Neural progenitor cell (in vitro differentiated cells): ENCODE data around the gene CD63. TPM values are rescaled to one million over a fixed set of nuclear protein-coding genes. Genes with fewer than 3 reads are reported as not detected.

ENCODE experiments used
- DNase-seq: peaks from one replicate; pipeline ENCODE4 v3.0.0-alpha.2; 2016; ENCODE audit warnings: low spot score
- H2AFZ ChIP-seq: fragments of 200-600 bp; sonication (generic); replicated peaks from 2 replicates; pipeline ENCODE4 v1.6.1; 2016; ENCODE audit warnings: antibody characterized with exemption
- H3F3A ChIP-seq: fragments of 200-600 bp; sonication (generic); 2 replicates; pipeline ENCODE4 v1.6.1; 2016; ENCODE audit warnings: antibody characterized with exemption, low read depth
- H3K27ac ChIP-seq: fragments of 200-600 bp; sonication (generic); 2 replicates; pipeline ENCODE4 v1.5.1; 2016; ENCODE audit warnings: mild to moderate bottlenecking
- H3K27me3 ChIP-seq: fragments of 200-600 bp; sonication (generic); 2 replicates; pipeline ENCODE4 v1.6.1; 2016; ENCODE audit warnings: mild to moderate bottlenecking, moderate library complexity
- H3K36me3 ChIP-seq: fragments of 200-600 bp; sonication (generic); 2 replicates; pipeline ENCODE4 v1.5.1; 2016
- H3K4me1 ChIP-seq: fragments of 200-600 bp; sonication (generic); 2 replicates; pipeline ENCODE4 v1.6.1; 2016; ENCODE audit warnings: mixed run types
- H3K4me2 ChIP-seq: fragments of 200-600 bp; sonication (generic); 2 replicates; pipeline ENCODE4 v1.6.1; 2016
- H3K4me3 ChIP-seq: fragments of 200-600 bp; sonication (generic); 2 replicates; pipeline ENCODE4 v1.5.1; 2016
- H3K79me2 ChIP-seq: fragments of 200-600 bp; sonication (generic); 2 replicates; pipeline ENCODE4 v1.6.1; 2016; ENCODE audit warnings: low read depth
- H3K9ac ChIP-seq: fragments of 200-600 bp; sonication (generic); 2 replicates; pipeline ENCODE4 v1.6.1; 2016
- H3K9me3 ChIP-seq: fragments of 200-600 bp; sonication (generic); 2 replicates; pipeline ENCODE4 v1.5.1; 2016; ENCODE audit warnings: low read depth
- H4K20me1 ChIP-seq: fragments of 200-600 bp; sonication (generic); 2 replicates; pipeline ENCODE4 v1.6.1; 2016; ENCODE audit warnings: low read depth
- H3K27ac Mint-ChIP-seq: 3 replicates; pipeline ENCODE4 v1.8.0; 2021; ENCODE audit warnings: mixed read lengths
- H3K27me3 Mint-ChIP-seq: 2 replicates; pipeline ENCODE4 v1.8.0; 2022; ENCODE audit warnings: low read depth, mild to moderate bottlenecking, inconsistent platforms, moderate library complexity, mixed read lengths; ENCODE audit not compliant: insufficient read depth
- H3K36me3 Mint-ChIP-seq: 3 replicates; pipeline ENCODE4 v1.8.0; 2021; ENCODE audit warnings: mixed read lengths
- H3K4me1 Mint-ChIP-seq: 3 replicates; pipeline ENCODE4 v1.8.0; 2021; ENCODE audit warnings: mixed read lengths
- H3K4me3 Mint-ChIP-seq: 3 replicates; pipeline ENCODE4 v1.8.0; 2021; ENCODE audit warnings: mild to moderate bottlenecking, moderate library complexity, mixed read lengths
- H3K9me3 Mint-ChIP-seq: 3 replicates; pipeline ENCODE4 v1.8.0; 2020; ENCODE audit warnings: mixed read lengths
- EZH2 ChIP-seq: fragments of 200-600 bp; sonication (generic); IDR thresholded peaks from 2 replicates; pipeline ENCODE4 v1.6.1; 2017; ENCODE audit warnings: antibody characterized with exemption, mild to moderate bottlenecking, moderate library complexity
- EZH2phosphoT487 ChIP-seq: fragments of 200-600 bp; sonication (generic); IDR thresholded peaks from 2 replicates; pipeline ENCODE4 v1.6.1; 2017; ENCODE audit warnings: antibody characterized with exemption
- total RNA-seq: library from RNA; depleted of rRNA; stranded (reverse); fragments of >200 nt; gene quantifications from 2 replicates; pipeline ENCODE4 v1.2.3, GENCODE V29; 2015; ENCODE audit warnings: low replicate concordance
- TF ChIP-seq, protein P1 (sequence below): fragments of 200-600 bp; sonication (generic); IDR thresholded peaks from 2 replicates; pipeline ENCODE4 v1.5.1; 2017; ENCODE audit warnings: antibody characterized with exemption, mild to moderate bottlenecking

The CD63 gene
- total RNA-seq, 1 donor from 2014 or later = 305 TPM

DNA sequence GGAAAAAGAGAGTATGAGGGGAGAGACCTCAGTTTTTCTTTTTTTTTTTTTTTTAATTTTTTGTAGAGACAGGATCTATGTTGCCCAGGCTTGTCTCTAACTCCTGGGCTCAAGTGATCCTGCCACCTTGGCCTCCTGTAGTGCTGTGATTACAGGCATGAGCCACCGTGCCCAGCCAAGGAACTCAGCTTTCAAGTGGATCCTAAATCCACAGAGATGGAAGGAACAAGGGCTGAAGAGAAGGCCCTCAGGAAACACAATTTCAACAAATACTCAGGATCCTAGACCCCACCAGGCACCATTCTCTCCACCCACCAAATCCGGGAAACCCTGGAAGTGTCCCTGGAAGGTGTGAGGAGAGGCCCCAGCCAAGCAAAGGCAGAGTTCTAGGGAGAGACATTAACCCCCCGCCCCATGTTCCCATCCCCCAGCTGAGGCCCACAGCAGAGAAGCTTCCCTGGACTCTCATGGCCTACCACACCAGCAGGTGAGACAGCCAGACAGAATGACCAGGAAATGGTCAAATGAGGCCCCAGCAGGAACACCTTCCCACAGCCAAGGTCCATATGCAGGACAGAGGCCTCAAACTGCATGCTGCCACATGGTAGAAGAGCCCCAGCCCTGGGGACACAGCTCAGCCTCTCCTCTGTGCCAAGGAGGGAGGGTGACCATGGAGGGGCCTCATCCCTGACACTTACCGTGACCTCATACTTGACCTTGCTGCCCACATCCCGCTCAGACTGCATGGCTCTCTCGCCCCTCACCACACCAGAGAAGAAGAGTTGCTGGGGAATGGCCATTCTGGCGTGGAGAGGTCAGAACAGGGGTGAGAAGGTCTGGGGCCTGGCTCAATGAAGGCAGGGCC is 35.3 kb downstream of the CD63 start:
- TF ChIP-seq EZH2 = no peak
- TF ChIP-seq, protein P1, sequence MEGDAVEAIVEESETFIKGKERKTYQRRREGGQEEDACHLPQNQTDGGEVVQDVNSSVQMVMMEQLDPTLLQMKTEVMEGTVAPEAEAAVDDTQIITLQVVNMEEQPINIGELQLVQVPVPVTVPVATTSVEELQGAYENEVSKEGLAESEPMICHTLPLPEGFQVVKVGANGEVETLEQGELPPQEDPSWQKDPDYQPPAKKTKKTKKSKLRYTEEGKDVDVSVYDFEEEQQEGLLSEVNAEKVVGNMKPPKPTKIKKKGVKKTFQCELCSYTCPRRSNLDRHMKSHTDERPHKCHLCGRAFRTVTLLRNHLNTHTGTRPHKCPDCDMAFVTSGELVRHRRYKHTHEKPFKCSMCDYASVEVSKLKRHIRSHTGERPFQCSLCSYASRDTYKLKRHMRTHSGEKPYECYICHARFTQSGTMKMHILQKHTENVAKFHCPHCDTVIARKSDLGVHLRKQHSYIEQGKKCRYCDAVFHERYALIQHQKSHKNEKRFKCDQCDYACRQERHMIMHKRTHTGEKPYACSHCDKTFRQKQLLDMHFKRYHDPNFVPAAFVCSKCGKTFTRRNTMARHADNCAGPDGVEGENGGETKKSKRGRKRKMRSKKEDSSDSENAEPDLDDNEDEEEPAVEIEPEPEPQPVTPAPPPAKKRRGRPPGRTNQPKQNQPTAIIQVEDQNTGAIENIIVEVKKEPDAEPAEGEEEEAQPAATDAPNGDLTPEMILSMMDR = no peak
- no peak for TF ChIP-seq EZH2phosphoT487
- no peak overlapping the region for H3K4me3 Mint-ChIP-seq
- no peak overlapping the region for H3K27ac ChIP-seq
- H3F3A ChIP-seq = no peaks in the 10 kb centered on the region
- no peaks in the 10 kb centered on the region for H3K9me3 ChIP-seq
- no peaks in the 10 kb centered on the region for H3K4me1 ChIP-seq
- H3K9me3 Mint-ChIP-seq = no peaks in the 10 kb centered on the region
- H3K36me3 ChIP-seq = no peaks in the 10 kb centered on the region
- no peaks in the 10 kb centered on the region for H3K27me3 ChIP-seq
- DNase-seq = no peak
- H3K4me2 ChIP-seq = no peak overlapping the region
- no peak overlapping the region for H2AFZ ChIP-seq
- H3K4me3 ChIP-seq = no peak overlapping the region
- peaks cover 7% of the 10 kb centered on the region for H3K36me3 Mint-ChIP-seq
- no peaks in the 10 kb centered on the region for H3K4me1 Mint-ChIP-seq
- no peak overlapping the region for H3K9ac ChIP-seq
- H3K27me3 Mint-ChIP-seq = peaks cover 2% of the 10 kb centered on the region
- no peaks in the 10 kb centered on the region for H4K20me1 ChIP-seq
- no peak overlapping the region for H3K27ac Mint-ChIP-seq
- H3K79me2 ChIP-seq = no peaks in the 10 kb centered on the region

DNA sequence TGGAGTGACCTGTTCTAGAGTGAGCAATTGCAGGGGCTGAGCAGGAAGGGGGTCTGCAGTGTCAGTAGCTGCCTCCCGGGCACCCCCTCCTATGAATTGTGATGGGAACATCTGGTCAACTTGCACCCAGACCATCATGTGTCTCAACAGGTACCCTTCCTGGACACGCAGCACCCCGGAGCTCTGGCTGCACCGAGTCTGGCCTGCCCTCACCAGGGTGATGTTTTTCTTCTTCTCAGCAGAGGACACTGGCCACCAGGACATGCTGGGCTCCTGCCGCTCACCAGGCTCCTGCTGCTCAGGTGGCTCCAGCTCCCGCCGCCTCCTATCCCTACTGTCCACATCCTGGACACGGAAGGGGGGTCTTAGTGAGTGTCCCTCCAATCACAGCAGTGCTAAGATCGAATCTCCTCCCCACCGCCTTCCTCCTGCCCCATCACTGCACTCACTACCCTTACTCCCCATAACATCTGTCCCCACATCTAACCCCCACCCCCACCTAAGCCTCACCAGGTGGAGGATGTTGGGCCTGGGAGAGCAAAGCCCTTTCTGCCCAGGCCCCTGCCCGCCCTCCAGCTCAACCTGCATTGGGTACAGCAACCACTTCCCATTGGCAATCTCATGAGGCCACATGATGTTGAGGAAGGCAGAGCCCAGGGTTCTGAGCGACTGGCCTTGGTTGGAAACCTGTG is 36.0 kb downstream of the CD63 start:
- no peaks in the 10 kb centered on the region for H3K4me1 Mint-ChIP-seq
- TF ChIP-seq EZH2 = no peak
- TF ChIP-seq EZH2phosphoT487 = no peak
- TF ChIP-seq, protein P1 = no peak
- H3K9me3 Mint-ChIP-seq = no peaks in the 10 kb centered on the region
- no peak overlapping the region for H2AFZ ChIP-seq
- H4K20me1 ChIP-seq = no peaks in the 10 kb centered on the region
- H3K79me2 ChIP-seq = no peaks in the 10 kb centered on the region
- H3K27ac Mint-ChIP-seq = no peak overlapping the region
- H3K9ac ChIP-seq = no peak overlapping the region
- DNase-seq = no peak
- H3K4me2 ChIP-seq = no peak overlapping the region
- no peaks in the 10 kb centered on the region for H3K27me3 ChIP-seq
- H3K27ac ChIP-seq = no peak overlapping the region
- no peaks in the 10 kb centered on the region for H3K9me3 ChIP-seq
- peaks cover 2% of the 10 kb centered on the region for H3K27me3 Mint-ChIP-seq
- no peak overlapping the region for H3K4me3 Mint-ChIP-seq
- H3K4me3 ChIP-seq = no peak overlapping the region
- no peaks in the 10 kb centered on the region for H3F3A ChIP-seq
- H3K36me3 ChIP-seq = no peaks in the 10 kb centered on the region
- no peaks in the 10 kb centered on the region for H3K4me1 ChIP-seq
- H3K36me3 Mint-ChIP-seq = peaks cover 7% of the 10 kb centered on the region

DNA sequence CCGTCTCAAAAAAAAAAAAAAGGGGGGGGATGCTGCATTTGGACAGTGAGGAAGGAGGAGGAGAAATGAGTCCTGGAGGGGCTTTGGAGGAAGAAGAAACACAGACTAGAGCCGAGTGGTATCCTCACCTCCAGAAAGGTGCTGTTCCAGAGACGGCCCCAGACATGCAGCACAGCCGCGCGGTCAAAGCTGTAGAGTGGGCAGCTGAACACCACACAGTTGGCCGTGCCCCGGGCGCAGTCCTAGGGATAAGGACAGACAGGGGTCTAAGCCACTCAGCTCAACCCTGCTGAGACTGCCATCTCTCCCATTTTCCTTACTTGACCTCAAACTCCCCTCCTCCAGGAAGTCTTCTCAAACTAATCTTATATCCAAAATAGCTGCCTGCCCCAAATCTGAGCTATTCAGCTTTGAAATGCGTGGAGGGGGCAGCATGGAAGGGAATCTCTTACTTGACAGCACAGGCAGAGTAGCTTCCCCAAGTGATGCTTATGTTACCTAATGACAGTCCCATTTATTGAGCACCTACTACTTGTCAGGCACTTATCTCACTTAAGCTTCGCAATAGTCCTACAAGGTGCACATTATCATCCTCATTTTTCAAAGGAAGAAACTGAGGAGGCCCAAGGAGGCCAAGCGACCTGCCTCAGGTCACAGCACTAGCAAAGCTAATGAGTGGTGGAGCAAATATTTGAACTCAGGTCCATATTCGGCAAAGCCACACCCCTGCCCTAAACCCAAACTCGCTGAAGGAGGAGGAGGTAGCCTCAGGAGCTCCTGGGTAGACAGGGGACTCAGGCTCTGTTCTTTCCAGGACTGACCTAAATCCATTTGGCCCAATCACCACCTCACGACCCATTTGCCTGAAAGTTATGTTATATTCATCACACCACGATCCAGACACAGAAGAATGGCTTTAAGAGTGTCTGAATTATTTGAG is 39.8 kb downstream of the CD63 start:
- no peaks in the 10 kb centered on the region for H4K20me1 ChIP-seq
- no peak overlapping the region for H2AFZ ChIP-seq
- no peaks in the 10 kb centered on the region for H3K36me3 ChIP-seq
- Mint-ChIP-seq H3K4me3 (no peak overlapping the region), H3K4me1 (no peaks in the 10 kb centered on the region), H3K27ac (no peak overlapping the region), H3K9me3 (no peaks in the 10 kb centered on the region), H3K27me3 (peaks cover 2% of the 10 kb centered on the region), H3K36me3 (peaks cover 8% of the 10 kb centered on the region)
- H3K9ac ChIP-seq = no peak overlapping the region
- no peaks in the 10 kb centered on the region for H3K9me3 ChIP-seq
- H3F3A ChIP-seq = no peaks in the 10 kb centered on the region
- no peak overlapping the region for H3K4me2 ChIP-seq
- H3K27me3 ChIP-seq = no peaks in the 10 kb centered on the region
- no peak overlapping the region for H3K27ac ChIP-seq
- no peak overlapping the region for H3K4me3 ChIP-seq
- TF ChIP-seq, protein P1 = no peak
- TF ChIP-seq EZH2 (no peak), EZH2phosphoT487 (no peak)
- DNase-seq = no peak
- H3K79me2 ChIP-seq = no peaks in the 10 kb centered on the region
- H3K4me1 ChIP-seq = no peaks in the 10 kb centered on the region
